Measurements from ENCODE around the gene POLR3E. TPM values are rescaled to one million over a fixed set of nuclear protein-coding genes. Genes with fewer than 3 reads are reported as not detected.
"Not testable (repeated sequence)": the region's sequence is repeated elsewhere in the genome, so short reads cannot be mapped to it uniquely, and the experiment has no call there.

The POLR3E gene
- total RNA-seq, 4 donors from 2014 or later = 34.9 to 55.4 (median 48.3) TPM

DNA sequence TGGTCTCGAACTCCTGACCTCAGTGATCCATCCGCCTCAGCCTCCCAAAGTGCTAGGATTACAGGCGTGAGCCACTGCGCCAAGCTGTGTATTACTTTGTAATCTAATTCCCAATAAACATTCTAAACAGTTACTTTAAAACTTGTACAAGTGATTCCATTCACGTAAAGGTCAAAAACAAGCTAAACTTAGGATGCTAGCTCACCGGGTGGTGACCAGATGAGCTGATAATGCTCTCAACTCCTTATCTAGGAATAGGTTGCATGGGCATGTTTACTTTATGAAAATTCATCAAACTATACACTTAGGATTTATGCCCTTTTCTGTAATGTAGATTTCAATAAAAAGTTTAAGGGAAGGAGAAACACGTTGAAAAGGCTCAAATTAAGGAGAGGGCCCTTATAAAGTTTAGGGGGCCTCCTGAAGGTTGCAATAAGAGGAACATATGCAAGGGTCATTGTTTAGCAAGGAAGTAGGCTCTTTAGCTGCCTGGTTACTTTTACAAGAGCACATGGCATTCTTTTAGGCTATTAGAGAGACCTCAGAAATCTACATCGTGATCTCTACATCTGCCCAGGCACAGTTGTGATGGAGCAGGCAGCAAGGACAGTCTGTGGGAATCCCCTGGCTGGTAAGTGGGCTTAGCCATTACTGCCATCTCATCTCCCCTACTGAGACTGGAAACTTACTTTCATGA lies 63.9 kb downstream of the POLR3E start:
- H3K4me3 ChIP-seq = no peak overlapping the region
- peaks cover 0 to 44% of the 10 kb centered on the region in 2 donors for H3K36me3 ChIP-seq
- H3K27ac ChIP-seq = no peak overlapping the region
- TF ChIP-seq EP300 (IDR thresholded peaks at IDR 0.05) (no peak), POLR2A (IDR thresholded peaks at IDR 0.05) (no peak), POLR2AphosphoS5 (IDR thresholded peaks at IDR 0.05) (no peak)
- TF ChIP-seq, protein P1, sequence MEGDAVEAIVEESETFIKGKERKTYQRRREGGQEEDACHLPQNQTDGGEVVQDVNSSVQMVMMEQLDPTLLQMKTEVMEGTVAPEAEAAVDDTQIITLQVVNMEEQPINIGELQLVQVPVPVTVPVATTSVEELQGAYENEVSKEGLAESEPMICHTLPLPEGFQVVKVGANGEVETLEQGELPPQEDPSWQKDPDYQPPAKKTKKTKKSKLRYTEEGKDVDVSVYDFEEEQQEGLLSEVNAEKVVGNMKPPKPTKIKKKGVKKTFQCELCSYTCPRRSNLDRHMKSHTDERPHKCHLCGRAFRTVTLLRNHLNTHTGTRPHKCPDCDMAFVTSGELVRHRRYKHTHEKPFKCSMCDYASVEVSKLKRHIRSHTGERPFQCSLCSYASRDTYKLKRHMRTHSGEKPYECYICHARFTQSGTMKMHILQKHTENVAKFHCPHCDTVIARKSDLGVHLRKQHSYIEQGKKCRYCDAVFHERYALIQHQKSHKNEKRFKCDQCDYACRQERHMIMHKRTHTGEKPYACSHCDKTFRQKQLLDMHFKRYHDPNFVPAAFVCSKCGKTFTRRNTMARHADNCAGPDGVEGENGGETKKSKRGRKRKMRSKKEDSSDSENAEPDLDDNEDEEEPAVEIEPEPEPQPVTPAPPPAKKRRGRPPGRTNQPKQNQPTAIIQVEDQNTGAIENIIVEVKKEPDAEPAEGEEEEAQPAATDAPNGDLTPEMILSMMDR (IDR thresholded peaks at IDR 0.05) = no peak
- WGBS, 2 donors (ENCODE audit: low coverage in 1 of 2) = 55 to 87% methylated on average over 5 to 8 of the region's 8 CpGs
- no peaks in the 10 kb centered on the region for H3K9me3 ChIP-seq
- no peak for ATAC-seq
- H3K27me3 ChIP-seq = no peaks in the 10 kb centered on the region
- peaks cover 0 to 34% (median 0%) of the 10 kb centered on the region in 3 donors for H3K4me1 ChIP-seq

DNA sequence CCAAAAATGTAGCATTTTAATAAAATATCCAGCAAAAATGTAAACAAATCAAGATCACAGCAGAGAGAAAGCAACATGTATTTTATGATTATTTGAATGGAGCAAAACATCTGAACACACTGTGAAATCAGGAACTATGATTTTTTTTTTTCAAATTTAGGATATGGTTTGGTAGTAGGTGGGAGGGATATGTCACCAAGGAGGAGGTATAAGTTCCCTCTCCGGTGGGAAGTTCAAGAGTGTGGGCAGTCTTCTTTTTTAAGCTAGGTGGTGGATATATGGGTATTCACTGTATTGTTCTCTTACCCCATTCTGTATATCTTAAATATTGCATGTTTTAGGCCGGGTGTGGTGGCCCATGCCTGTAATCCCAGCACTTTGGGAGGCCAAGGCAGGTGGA lies 67.0 kb downstream of the POLR3E start:
- 83 to 89% methylated on average over 1 to 2 of the region's 2 CpGs for WGBS, 2 donors (ENCODE audit: low coverage in 1 of 2)
- Histone ChIP-seq H3K4me3 (no peak overlapping the region), H3K27ac (no peak overlapping the region), H3K36me3 (peaks cover 0 to 37% of the 10 kb centered on the region in 2 donors), H3K27me3 (no peaks in the 10 kb centered on the region), H3K9me3 (no peaks in the 10 kb centered on the region), H3K4me1 (peaks cover 5 to 53% (median 9%) of the 10 kb centered on the region in 3 donors)
- ATAC-seq = no peak
- TF ChIP-seq POLR2A (IDR thresholded peaks at IDR 0.05) (no peak), POLR2AphosphoS5 (IDR thresholded peaks at IDR 0.05) (no peak), EP300 (IDR thresholded peaks at IDR 0.05) (no peak)
- TF ChIP-seq, protein P1 (IDR thresholded peaks at IDR 0.05) = no peak

DNA sequence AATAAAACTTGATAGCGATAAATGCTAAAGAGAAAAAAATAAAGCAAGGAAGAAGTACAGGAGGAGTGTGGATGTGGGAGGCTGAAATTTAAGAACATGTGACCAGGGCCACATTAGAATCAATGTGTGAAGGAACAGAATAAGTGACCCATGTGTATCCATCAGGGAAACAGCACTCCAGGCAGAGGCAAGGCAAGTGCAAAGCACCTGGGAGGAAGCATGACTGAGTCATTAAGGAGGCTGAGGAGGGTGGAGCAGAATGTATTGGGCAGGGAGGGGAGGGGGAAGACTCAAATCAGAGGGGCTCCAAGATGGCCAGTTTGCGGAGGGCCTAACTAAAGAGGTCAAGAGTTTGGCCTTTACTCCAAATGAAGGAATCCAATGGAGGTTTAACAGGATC lies 69.2 kb downstream of the POLR3E start:
- H3K9me3 ChIP-seq = no peaks in the 10 kb centered on the region
- no peak for ATAC-seq
- no peak for TF ChIP-seq EP300 (IDR thresholded peaks at IDR 0.05)
- TF ChIP-seq, protein P1 (IDR thresholded peaks at IDR 0.05) = no peak
- TF ChIP-seq POLR2A (IDR thresholded peaks at IDR 0.05) = no peak
- no peak for TF ChIP-seq POLR2AphosphoS5 (IDR thresholded peaks at IDR 0.05)
- H3K27me3 ChIP-seq = no peaks in the 10 kb centered on the region
- WGBS, 2 donors (ENCODE audit: low coverage in 1 of 2) = 92 to 100% methylated on average over 1 to 2 of the region's 2 CpGs
- H3K27ac ChIP-seq = peak overlapping the region in 1 of 4 donors; percentile 96
- H3K36me3 ChIP-seq = peaks cover 0 to 31% of the 10 kb centered on the region in 2 donors
- no peak overlapping the region for H3K4me3 ChIP-seq
- peaks cover 7 to 74% (median 17%) of the 10 kb centered on the region in 3 donors for H3K4me1 ChIP-seq

DNA sequence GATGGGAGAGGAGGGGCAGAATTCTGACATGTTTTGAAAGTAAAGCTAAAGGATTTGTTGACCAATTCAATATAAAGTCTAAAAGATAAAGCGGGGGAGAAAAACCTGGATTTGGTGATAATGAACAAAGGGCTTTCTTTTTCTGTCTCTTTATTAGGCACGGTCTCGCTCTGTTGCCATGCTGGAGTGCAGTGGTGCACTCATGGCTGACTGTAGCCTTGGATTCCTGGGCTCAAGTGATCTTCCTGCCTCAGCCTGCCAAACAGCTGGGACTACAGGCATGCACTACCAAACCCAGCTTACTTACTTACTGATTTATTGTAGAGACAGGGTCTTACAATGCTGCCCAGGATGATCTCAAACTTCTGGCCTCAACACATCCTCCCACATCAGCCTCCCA lies 69.7 kb downstream of the POLR3E start:
- ATAC-seq = no peak
- TF ChIP-seq, protein P1 (IDR thresholded peaks at IDR 0.05) = no peak
- TF ChIP-seq EP300 (IDR thresholded peaks at IDR 0.05) (no peak), POLR2AphosphoS5 (IDR thresholded peaks at IDR 0.05) (no peak), POLR2A (IDR thresholded peaks at IDR 0.05) (no peak)
- 83 to 90% methylated on average over 3 of the region's 3 CpGs for WGBS, 2 donors (ENCODE audit: low coverage in 1 of 2)
- Histone ChIP-seq H3K27me3 (no peaks in the 10 kb centered on the region), H3K4me1 (peaks cover 7 to 79% (median 20%) of the 10 kb centered on the region in 3 donors), H3K27ac (peak overlapping the region in 3 of 4 donors; percentile 59 to 97 (median 96)), H3K4me3 (no peak overlapping the region), H3K9me3 (no peaks in the 10 kb centered on the region), H3K36me3 (peaks cover 0 to 29% of the 10 kb centered on the region in 2 donors)

DNA sequence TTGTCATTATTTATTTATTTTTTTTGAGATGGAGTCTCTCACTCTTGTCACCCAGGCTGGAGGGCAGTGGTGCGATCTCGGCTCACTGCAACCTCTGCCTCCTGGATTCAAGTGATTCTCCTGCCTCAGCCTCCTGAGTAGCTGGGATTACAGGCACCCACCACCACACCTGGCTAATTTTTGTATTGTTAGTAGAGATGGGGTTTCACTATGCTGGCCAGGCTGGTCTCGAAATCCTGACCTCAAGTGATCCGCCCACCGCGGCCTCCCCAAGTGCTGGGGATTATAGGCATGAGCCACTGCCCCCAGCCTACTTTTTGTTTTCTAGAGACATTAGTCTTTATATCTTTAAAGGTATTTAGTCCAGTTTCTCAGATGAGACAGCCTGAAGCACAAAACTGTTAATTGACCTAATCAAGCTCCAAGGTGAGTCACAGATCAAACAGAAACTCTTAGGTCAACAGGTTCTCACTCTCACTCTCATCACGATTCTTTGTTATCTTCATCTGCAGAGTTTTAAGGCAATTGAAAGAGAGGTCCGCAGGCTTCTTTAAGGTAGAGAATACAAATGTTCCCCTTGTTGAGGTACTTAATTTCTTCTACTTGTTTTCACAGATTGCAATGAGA lies 71.1 kb downstream of the POLR3E start:
- H3K27me3 ChIP-seq, ATAC-seq, H3K9me3 ChIP-seq, H3K4me3 ChIP-seq: not testable (repeated sequence)
- Histone ChIP-seq H3K36me3 (peaks cover 0 to 15% of the 10 kb centered on the region in 2 donors), H3K27ac (peak overlapping the region; percentile 88 to 97 (median 96)), H3K4me1 (peaks cover 7 to 94% (median 27%) of the 10 kb centered on the region in 3 donors)
- 94 to 95% methylated on average over 3 to 4 of the region's 8 CpGs for WGBS, 2 donors (ENCODE audit: low coverage in 1 of 2)

Data from gastroesophageal sphincter (tissue), 4 donors.